ENCODE measurements around the gene SPRY1.

Gene SPRY1, protein sequence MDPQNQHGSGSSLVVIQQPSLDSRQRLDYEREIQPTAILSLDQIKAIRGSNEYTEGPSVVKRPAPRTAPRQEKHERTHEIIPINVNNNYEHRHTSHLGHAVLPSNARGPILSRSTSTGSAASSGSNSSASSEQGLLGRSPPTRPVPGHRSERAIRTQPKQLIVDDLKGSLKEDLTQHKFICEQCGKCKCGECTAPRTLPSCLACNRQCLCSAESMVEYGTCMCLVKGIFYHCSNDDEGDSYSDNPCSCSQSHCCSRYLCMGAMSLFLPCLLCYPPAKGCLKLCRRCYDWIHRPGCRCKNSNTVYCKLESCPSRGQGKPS

DNA sequence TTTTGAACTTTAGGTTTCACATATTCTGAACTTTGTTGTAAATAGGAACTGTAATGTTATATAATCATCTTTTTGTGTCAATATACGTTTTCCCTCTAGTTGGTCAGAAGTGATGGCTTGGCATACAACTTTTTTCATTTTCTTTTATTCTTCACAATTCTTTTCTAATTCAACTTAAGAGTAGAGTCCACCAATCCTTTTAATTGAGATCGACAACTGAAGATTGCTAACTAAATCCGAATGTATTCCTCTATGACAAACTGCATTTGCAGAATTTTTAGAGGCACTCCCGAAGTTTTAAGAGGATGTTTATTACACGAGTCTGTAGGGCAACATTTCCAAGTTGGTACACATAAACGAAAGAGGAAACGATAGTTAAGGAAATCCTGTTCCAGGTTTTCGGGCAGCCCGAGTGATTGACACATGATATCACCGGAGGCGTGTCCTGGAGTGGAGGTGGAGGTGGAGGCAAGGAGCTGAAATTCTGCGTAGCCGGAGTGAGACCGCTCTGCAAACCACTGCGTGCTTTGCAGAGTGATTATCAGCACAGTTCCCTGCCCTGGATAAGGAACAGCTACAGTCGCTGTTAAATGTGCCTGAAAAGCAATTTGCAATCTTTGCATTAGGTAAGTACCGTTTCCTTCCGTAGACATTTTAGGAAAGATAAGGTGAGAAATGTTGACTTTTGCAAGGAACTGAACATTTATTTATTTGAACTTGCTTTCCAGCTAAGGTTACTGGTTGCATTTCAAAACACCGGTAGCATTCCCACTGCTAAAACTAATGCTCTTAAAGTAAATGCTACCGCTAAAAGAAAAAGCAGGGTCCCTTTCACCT, at the start of gene SPRY1:
SPRY1 (plus strand) TSS at position 489 of the 837 bp plus-strand sequence. CDS start 4,797 bp downstream, outside the sequence.
- peak; percentile 86 for DNase-seq

DNA sequence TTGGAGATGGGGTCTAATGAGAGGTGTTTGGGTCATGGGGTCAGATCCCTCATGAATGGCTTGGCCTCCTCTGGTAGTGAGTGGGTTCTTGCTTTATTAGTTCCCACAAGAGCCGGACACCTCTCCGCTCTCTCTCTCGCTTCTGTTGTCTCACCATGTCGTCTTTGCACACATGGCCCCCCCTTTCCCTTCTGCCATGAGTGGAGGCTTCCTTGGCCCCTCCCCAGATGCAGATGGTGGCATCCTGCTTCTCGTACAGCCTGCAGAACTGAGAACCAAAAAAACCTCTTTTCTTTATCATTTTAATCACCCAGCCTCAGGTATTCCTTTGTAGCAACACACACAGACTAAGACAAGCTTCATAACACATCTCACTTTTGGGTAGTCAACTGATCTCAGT, 49.6 kb upstream of the SPRY1 start:
- no peak for DNase-seq

DNA sequence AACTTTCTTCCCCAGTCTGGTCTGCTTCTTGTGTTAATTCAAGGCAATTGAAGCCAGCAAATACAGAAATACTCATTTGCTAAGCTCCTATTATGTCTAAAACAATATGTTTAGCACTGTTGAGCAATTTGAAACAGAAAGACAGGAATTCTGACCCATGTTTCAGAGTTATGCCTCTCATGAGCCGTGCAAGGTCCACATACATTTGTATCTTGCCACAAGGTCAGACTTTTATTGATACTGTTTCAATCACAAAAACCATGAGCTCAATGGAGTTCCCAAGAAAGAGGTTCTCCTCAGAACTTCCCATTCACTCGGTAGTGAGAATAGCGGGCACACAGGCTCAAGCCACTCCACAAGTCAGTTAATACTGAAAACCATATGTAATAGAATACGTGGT, 47.6 kb upstream of the SPRY1 start:
- DNase-seq: no peak

DNA sequence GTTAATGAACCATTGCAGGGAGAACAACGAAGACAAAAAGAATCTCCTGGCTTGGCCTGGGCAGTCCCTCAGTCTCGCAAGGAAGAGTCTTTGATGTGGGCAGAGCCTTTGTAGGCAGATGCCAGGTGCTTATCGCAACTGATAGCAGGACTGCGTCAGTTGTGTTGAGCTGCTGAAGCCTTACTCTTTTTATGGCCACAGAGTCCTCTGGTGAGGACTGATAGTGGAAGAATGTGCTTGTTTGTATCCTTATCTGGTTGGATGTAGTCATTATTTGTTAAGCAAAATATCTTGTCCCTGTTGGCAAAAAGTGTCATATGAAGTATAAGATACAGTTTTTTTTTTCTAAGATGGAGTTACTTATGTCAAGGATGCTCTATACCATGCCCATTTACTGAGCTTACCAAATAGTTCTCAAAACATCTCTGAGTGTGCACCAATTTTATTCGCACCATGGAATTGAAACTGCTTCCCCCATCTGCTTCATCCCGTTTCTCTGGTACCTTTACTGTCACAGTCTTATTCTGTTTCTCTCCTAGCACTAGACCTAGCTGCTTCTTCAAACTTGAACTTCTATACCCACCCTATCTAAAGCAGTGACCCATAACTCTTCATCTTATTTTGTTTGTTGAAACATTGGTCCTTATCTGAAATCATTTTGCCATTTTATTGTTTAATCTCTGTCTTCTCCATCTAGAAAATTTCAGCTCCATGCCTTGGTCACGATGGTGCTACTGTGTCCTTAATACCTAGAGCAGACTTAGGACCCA, 47.0 kb upstream of the SPRY1 start:
- no peak for DNase-seq

DNA sequence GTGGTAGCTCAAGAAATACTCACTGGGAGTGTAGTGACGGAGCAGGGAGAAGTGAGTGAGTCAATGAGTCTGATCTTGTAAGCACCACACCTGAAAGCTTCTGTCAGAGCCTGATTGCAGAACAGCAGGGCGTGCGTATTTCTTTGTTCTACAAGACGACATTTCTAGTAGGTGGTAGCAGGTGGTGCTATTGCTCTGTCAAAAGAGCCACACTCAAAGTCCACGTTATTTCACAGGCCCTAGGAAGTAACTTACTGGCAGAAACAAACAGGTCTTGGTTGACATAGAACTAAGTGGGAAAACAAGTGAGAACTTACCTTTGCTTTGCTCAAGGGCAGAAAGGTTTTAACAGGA, 46.4 kb upstream of the SPRY1 start:
- no peak for DNase-seq

DNA sequence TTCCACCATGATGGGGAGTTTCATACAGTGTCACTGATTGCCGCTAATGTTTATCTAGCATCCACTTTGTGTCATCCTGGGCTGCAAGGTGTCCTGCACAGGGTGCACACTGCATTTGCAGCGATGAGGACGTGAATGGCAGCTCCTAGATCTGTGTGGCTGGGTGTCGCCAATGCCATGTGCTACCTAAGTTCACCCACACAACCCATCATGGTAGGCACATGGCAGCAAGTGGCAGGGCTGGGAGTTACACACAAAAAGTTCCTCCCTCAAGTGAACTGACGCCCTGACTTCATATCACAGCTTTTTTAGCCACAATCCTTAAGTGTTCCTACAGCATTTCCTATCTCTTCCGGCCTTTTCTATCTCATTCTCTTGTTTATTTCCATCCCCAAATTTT, 45.9 kb upstream of the SPRY1 start:
- DNase-seq: no peak

DNA sequence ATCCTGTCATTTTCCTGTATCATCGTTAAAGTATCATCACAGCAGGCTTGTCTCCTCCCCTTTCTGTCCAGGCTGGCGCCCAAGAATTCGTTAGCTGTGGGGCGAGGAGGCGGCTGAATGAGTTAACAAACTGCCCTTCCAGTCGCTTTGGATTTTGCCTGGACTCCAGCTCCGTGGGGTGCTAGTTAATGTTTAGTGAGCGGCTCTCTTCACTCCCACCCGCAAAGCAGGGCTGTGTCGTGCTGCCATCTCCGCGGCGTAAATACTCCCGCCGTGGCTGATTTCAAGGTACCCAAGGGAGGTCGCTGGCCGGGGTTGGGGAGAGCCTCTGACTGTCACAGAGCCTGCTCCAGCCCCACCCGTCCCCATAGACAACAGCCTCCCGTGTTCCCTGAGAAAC, 44.9 kb upstream of the SPRY1 start:
- DNase-seq: no peak

DNA sequence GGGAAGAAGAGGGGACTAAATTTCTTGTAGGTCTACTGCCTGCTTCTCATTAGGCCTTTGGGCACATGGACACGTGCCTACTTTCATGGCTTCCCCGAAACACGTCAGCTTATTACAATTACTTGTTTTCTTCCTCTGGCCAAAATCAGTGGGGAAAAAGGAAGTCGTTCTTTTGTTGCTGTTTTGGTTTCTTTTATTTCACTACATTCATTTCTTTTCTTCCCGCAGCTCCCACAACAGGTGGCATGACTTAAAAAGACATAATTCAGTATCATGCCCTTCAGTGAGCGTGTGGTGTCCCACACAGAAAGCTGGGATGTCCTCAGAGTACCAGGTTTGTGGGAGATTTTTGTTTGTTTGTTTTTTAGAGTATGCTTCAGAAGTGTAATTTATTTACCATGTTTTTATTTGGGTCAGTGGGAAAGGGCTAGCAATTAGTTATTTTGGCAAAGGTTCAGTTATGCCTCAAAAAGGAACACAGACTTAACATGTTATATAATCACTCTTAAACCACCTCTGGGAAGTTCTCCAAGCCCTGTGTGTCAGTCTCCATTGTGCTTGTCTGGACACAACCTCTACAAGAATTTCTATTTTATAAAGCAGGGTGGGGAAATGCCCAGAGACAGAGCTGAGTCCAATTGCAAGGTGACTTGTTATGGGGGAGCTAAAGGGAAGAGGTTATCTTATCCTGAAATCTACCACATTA, 44.2 kb upstream of the SPRY1 start:
- no peak for DNase-seq

DNA sequence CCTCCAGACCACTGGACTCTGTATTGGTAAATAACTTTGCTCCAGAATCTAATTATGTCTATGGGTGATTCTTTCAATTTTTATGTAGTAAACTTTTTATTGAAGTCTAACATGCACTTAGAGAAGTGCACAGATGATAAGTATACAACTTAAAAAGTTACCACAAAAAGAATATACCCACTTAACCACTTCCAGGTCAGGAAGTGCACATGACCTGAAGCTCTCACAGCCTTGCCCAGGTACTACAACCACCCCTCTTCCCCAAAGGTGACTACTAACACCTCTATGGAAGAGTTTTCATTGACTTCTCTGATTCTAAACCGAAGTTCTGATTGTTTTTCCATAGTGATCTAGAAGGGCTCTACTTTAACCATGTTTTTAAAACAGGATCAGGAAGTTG, 43.6 kb upstream of the SPRY1 start:
- no peak for DNase-seq

DNA sequence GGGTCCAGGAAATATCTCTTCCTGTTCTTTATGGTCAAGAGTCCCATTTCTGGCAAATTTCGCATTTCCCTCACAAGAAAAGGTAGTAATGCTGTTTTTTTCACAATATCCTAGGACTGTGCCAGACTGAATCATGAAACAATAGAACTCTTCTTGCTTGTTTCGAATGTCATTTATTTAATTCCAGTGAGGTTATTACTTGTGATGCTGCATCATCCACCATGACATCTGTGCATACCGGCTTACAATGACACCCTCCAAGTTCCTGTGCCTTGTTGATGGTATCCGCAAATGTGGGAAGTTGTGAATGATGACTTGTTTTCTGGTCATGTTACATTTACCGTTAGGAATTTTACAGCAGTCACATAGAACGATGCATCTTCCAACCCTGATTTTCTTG, 42.9 kb upstream of the SPRY1 start:
- DNase-seq: no peak

DNA sequence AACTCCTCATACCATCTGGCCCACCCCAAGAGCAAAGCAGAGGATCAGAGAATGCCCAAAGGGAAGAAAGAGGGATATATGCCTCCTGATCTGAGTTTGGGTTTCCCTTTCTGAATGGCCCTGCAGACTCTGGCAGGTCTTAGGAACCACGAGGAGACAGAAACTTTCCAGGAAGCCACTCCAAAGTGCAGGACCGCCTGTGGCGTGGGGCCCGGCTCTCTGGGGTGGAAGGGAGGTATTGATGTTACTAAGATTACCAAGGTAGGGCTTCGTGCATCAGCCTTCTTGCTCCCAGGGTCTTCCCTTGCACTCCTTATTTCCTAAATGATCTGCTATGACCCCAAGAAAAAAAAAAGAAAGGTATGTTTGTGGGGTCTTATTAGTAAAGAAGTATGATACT, 41.9 kb upstream of the SPRY1 start:
- DNase-seq: no peak

DNA sequence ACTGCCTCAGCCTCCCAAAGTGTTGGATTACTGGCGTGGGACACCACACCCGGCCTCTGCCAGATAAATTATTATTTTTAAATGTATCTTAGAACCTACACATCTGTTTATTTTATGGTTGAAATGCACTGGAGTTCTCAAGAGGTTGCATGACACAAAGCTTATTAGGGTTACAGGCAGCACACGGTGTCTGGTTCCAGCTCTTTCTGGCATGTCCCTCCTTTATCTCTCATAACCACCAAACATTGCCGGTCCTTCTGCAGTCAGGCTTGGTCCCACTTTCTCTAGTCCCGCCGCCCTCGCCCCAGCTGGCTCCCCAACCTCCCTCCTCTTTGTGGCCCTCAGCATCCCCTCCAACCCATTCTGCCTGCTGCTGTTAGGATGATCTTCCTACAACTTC, 39.7 kb upstream of the SPRY1 start:
- DNase-seq: no peak

DNA sequence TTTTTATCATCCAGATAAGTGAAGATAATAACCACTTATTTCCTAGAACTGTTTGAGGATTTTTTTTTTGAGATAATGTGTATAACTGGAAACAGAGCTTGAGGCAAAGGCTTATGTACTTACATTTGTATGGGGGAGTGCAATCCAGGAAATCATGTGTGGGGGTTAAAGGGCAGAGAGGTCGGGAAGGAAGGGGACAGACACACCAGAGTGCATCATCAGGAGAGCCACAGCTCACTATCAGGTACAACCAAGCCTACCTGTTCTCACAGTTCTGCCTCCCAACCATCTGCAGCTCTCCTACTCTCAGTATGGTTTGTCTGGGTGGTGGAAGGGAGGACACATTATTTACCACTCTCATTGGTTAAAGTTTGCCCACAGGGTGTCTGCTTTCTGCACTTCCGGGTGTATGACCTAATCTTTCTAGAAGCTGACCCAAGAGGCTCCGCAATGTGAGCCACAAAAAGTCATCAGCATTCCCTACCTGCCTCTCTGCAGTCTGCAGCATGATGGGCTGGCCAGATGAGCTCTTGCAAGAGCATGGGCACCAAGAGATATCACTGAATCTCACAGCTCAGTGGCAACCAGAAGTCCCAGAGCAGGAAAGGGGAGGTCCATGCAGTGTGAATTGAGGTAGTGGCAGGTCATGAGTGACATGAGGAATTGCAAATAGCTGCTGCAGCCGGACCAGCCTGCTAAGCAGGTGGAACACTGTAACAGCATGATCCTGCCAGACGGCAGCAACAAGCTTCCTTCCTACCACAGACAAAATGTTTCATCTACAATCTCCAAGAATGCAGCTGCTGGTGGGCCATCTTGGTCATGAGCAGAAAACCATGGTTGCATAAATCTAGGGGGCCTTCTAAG, 36.9 kb upstream of the SPRY1 start:
- DNase-seq: no peak

DNA sequence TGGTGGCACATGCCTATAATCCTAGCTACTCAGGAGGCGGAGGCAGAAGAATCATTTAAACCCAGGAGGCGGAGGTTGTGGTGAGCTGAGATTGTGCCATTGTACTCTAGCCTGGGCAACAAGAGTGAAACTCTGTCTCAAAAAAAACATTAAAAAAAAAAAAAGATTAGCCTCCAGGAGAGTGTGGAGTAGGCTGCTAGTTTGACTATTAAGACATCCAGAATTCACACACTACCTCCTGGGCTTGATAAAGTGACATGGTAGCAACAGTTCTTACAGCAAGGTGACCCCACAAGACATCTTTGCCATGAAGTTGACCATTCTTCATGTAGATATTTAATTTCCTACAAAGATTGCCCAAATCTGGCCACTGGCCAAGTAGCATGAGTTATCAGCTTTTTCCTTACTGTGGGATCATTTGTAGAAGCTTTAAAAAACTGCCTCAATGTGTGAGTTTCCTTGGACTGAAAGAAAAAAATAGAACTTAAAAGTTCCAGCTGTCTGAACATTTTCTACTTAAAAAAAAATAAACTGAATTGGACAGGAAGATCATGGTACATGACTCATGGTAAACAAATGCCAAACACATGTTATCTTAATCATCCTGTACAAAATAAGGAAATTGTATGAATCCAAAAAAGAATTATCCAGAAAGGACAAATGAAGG, 35.3 kb upstream of the SPRY1 start:
- no peak for DNase-seq

DNA sequence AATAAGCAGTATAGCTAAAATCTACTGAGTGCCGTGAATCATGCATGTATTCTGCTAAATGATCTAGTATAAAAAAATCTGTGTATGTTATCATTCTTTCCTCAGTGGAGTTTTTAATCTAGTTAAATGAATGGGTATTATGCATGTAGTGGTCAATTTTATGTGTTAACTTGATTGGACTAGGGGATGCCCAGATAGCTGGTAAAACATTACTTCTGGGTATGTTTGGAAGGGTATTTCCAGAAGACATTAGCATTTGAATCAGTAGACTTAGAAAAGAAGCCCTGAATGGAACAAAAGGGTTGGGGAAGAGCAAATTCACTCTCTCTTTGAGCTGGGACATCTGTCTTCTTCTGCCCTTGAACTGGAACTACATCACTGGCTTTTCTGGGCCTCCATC, 34.5 kb upstream of the SPRY1 start:
- DNase-seq: no peak

DNA sequence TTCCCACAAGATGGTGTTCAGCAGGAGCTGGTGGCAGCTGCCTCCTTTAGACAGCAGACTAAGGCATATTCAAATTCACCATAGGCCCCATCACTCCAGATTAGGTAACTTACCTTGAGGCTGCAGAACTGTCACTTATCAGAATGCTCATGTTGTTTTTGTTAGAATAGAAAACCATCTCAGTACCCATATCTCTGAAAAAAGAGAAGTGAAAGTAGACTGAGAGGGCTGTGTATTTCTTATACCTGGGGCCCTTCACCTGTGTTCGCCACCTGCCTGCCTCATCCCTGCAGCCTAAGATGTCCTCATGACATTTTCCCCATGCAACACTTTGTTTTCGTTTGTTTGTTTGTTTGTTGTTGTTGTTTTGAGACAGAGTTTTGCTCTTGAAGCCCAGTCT, 32.9 kb upstream of the SPRY1 start:
- DNase-seq: no peak

DNA sequence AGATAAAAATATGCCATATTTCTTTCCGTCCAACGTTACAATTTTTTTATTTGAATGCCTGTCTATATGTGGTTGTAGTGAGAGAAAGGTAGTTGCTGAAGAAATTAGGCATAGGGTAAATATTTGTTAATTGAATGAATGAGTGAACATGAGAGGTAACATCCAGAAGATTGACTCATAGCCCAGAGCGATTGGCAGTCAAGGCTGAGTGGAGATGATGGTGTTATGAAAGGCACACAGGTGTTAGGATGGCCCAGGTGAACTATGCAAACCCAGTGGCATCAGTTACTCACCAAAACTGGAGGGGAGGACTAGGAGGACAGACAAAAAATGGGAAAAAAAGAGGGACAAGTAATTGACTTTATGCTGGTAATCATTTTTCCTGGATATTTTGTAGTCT, 31.7 kb upstream of the SPRY1 start:
- DNase-seq: no peak

DNA sequence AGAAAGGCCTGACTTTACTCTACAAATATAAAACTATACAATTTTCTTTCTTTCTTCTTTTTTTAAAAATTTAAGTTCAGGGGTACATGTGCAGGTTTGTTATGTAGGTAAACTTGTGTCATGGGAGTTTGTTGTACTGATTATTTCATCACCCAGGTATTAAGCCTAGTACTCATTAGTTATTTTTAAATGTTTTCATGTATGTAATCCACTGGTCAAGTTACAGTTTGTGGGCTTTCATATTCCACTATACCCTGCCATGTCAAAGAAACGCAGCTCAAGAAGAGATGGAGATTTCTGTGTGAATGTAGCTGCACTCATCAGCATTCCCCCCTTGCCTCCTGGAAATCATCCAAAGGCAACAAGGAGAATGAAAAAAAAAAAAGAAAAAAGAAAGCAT, 31.2 kb upstream of the SPRY1 start:
- DNase-seq: no peak

DNA sequence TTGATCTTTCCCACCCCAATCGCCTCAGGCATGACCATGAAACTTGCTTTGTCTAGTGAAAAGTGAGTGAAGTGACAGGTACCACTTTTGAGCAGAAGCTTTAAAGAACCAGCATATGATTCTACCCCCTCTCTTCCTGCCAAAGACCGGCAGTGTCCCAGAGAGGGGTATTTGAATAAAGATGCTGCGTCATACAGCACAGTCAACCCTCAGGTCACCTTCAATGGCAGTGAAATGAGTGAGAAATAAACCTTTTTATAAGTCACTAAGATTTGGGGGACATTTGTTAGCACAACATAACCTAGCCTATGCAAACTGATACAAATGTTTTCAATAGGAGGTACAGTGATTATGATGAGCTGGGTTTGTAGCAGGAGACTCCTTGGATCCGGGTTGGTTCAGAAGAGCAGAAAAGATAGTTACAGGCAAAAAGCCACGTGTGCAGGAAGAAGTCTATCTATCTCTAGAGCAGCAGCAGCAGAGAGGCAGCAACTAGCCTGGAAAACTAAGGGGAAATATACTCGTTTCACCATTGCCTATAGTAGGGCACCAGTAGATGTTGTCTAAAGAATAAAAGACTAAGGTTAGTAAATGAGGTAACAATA, 30.3 kb upstream of the SPRY1 start:
- no peak for DNase-seq

DNA sequence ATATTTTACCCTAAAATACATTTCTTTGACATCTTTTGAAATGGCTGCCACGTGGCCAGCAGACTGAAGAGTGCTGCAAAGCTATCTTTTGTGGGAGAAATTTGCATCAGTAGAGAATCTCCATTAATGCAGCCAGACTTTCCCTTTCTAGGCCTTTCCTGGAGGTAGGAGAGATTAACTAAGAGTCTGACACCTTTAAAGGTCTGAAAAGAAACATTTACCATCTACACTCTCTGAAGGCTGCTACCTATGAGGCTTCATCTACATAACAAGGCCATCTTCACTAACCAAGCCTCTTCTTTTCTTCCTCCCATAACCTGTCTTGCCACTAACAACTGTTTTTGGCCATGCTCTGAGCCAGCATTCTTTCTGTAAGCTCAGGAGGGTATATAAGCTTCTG, 17.8 kb upstream of the SPRY1 start:
- no peak for DNase-seq

DNA sequence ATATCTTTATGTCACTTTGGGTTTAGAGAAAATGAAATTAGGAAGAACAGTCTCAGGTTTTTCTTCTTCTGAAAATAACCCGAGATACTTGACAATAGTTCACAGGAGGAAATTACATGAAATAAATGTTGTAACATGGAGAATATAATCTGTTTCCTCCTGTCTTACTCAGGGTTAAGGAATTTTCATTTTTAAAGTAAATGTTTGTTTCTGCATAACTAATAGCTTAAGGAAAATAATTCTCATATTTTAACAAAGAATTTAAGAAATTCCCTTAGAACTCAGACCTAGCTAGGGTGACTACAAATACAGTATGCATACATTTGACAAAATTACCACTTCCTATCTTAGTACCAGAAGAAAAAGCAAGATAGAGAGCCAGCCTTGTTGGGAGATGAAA, 17.2 kb upstream of the SPRY1 start:
- no peak for DNase-seq
